WTC11 (cell line): ENCODE measurements around the gene ZNF445. TPM values are rescaled to one million over a fixed set of nuclear protein-coding genes. Genes with fewer than 3 reads are reported as not detected.

Experiments used
- ATAC-seq: fragments of 200-7000 bp; cut with Tn5 transposase; 2 replicates; pipeline ENCODE4 v1.10.0; 2021; ENCODE audit warnings: mild to moderate bottlenecking, moderate library complexity
- CTCF ChIA-PET: fragments of 300-600 bp; sonication (Branson Sonifier 250); formaldehyde crosslinking; loops from one replicate; lab custom pipeline; 2021; ENCODE audit warnings: antibody characterized with exemption; lab: Charles Lee
- POLR2A ChIA-PET: fragments of 350-600 bp; sonication (Branson Sonifier 250); formaldehyde crosslinking; loops from one replicate; lab custom pipeline; 2021; ENCODE audit warnings: antibody characterized with exemption; lab: Charles Lee
- DNase-seq: peaks from one replicate; pipeline ENCODE4 v3.0.0; 2021; ENCODE audit warnings: low spot score
- H3K27ac Mint-ChIP-seq: 2 replicates; pipeline ENCODE4 v1.8.0; 2021; ENCODE audit warnings: mixed read lengths
- H3K27me3 Mint-ChIP-seq: 2 replicates; pipeline ENCODE4 v1.8.0; 2021; ENCODE audit warnings: low read depth, mild to moderate bottlenecking, moderate library complexity, mixed read lengths
- H3K36me3 Mint-ChIP-seq: 2 replicates; pipeline ENCODE4 v1.8.0; 2021; ENCODE audit warnings: mixed read lengths
- H3K4me1 Mint-ChIP-seq: 2 replicates; pipeline ENCODE4 v1.8.0; 2022; ENCODE audit warnings: mixed read lengths
- H3K4me3 Mint-ChIP-seq: 2 replicates; pipeline ENCODE4 v1.8.0; 2021; ENCODE audit warnings: mild to moderate bottlenecking, moderate library complexity, mixed read lengths
- H3K9me3 Mint-ChIP-seq: 2 replicates; pipeline ENCODE4 v1.8.0; 2021; ENCODE audit warnings: mixed read lengths
- CREB1 ChIP-seq: sonication (generic); formaldehyde crosslinking; IDR thresholded peaks from 2 replicates; pipeline ENCODE4 v1.8.0; 2023; ENCODE audit warnings: mild to moderate bottlenecking, missing genetic modification reagents
- CREM ChIP-seq: sonication (generic); formaldehyde crosslinking; IDR thresholded peaks from 2 replicates; pipeline ENCODE4 v1.8.1; 2022; ENCODE audit warnings: mild to moderate bottlenecking, missing genetic modification reagents, moderate library complexity
- ELF4 ChIP-seq: sonication (generic); formaldehyde crosslinking; IDR thresholded peaks from 2 replicates; pipeline ENCODE4 v1.8.1; 2022; ENCODE audit warnings: low read depth, mild to moderate bottlenecking, moderate library complexity, missing genetic modification reagents
- EMX1 ChIP-seq: fragments of 250-450 bp; sonication (Bioruptor Pico); IDR thresholded peaks from 2 replicates; pipeline ENCODE4 v1.8.0; 2021; ENCODE audit warnings: mild to moderate bottlenecking
- ETV6 ChIP-seq: sonication (generic); formaldehyde crosslinking; IDR thresholded peaks from 2 replicates; pipeline ENCODE4 v1.8.1; 2022; ENCODE audit warnings: mild to moderate bottlenecking, missing genetic modification reagents
- GTF2I ChIP-seq: fragments of 250-450 bp; sonication (Bioruptor Pico); conservative IDR thresholded peaks from 2 replicates; pipeline ENCODE4 v1.4.0; 2021; ENCODE audit warnings: mild to moderate bottlenecking
- HMGA2 ChIP-seq: fragments of 250-450 bp; sonication (Bioruptor Pico); IDR thresholded peaks from 2 replicates; pipeline ENCODE4 v1.4.0; 2021; ENCODE audit warnings: mild to moderate bottlenecking, moderate library complexity
- JAZF1 ChIP-seq: fragments of 250-450 bp; sonication (Bioruptor Pico); IDR thresholded peaks from 2 replicates; pipeline ENCODE4 v1.9.0; 2021; ENCODE audit warnings: moderate library complexity, mild to moderate bottlenecking, inconsistent platforms
- JUN ChIP-seq: sonication (generic); formaldehyde crosslinking; IDR thresholded peaks from 2 replicates; pipeline ENCODE4 v1.8.0; 2023; ENCODE audit warnings: mild to moderate bottlenecking, missing genetic modification reagents
- KAT7 ChIP-seq: sonication (generic); formaldehyde crosslinking; IDR thresholded peaks from 2 replicates; pipeline ENCODE4 v1.8.1; 2023; ENCODE audit warnings: missing genetic modification reagents, mild to moderate bottlenecking, borderline replicate concordance
- NR2C2 ChIP-seq: sonication (generic); formaldehyde crosslinking; IDR thresholded peaks from 2 replicates; pipeline ENCODE4 v1.8.0; 2022; ENCODE audit warnings: mild to moderate bottlenecking, missing genetic modification reagents
- OVOL2 ChIP-seq: fragments of 250-450 bp; sonication (Bioruptor Pico); IDR thresholded peaks from 2 replicates; pipeline ENCODE4 v1.9.0; 2021; ENCODE audit warnings: mild to moderate bottlenecking, borderline replicate concordance
- RORB ChIP-seq: fragments of 250-450 bp; sonication (Bioruptor Pico); IDR thresholded peaks from 2 replicates; pipeline ENCODE4 v1.9.0; 2021; ENCODE audit warnings: mild to moderate bottlenecking
- SOX15 ChIP-seq: fragments of 250-450 bp; sonication (Bioruptor Pico); IDR thresholded peaks from 2 replicates; pipeline ENCODE4 v1.9.0; 2021; ENCODE audit warnings: mild to moderate bottlenecking
- SP1 ChIP-seq: sonication (generic); formaldehyde crosslinking; conservative IDR thresholded peaks from 2 replicates; pipeline ENCODE4 v1.8.1; 2022; ENCODE audit warnings: missing genetic modification reagents
- TCF7 ChIP-seq: sonication (generic); formaldehyde crosslinking; IDR thresholded peaks from 2 replicates; pipeline ENCODE4 v1.8.0; 2022; ENCODE audit warnings: mild to moderate bottlenecking, low read depth, missing genetic modification reagents, moderate library complexity
- ZNF121 ChIP-seq: sonication (generic); formaldehyde crosslinking; IDR thresholded peaks from 2 replicates; pipeline ENCODE4 v1.8.0; 2023; ENCODE audit warnings: missing genetic modification reagents
- ZNF138 ChIP-seq: sonication (generic); formaldehyde crosslinking; conservative IDR thresholded peaks from 2 replicates; pipeline ENCODE4 v1.8.1; 2022; ENCODE audit warnings: mild to moderate bottlenecking, moderate library complexity, missing genetic modification reagents
- ZNF263 ChIP-seq: sonication (generic); formaldehyde crosslinking; IDR thresholded peaks from 2 replicates; pipeline ENCODE4 v1.8.1; 2022; ENCODE audit warnings: low read depth, mild to moderate bottlenecking, moderate library complexity, missing genetic modification reagents
- ZNF396 ChIP-seq: fragments of 250-450 bp; sonication (Bioruptor Pico); IDR thresholded peaks from 2 replicates; pipeline ENCODE4 v1.8.0; 2021; ENCODE audit warnings: mild to moderate bottlenecking, moderate library complexity, borderline replicate concordance
- total RNA-seq: library from RNA; stranded (reverse); gene quantifications from 3 replicates; pipeline ENCODE4 v1.2.3, GENCODE V29; 2021
- TF ChIP-seq, protein P1 (sequence below): sonication (generic); formaldehyde crosslinking; IDR thresholded peaks from 2 replicates; pipeline ENCODE4 v1.8.1; 2022; ENCODE audit warnings: low read depth, missing genetic modification reagents, borderline replicate concordance
- TF ChIP-seq, protein P2 (sequence below): sonication (generic); formaldehyde crosslinking; conservative IDR thresholded peaks from 2 replicates; pipeline ENCODE4 v1.8.1; 2022; ENCODE audit warnings: mild to moderate bottlenecking, missing genetic modification reagents
- TF ChIP-seq, protein P3 (sequence below): sonication (generic); formaldehyde crosslinking; IDR thresholded peaks from 2 replicates; pipeline ENCODE4 v1.8.1; 2022; ENCODE audit warnings: low read depth, mild to moderate bottlenecking, moderate library complexity, missing genetic modification reagents, borderline replicate concordance
- TF ChIP-seq, protein P4 (sequence below): sonication (generic); formaldehyde crosslinking; IDR thresholded peaks from 2 replicates; pipeline ENCODE4 v1.8.0; 2022; ENCODE audit warnings: mild to moderate bottlenecking, missing genetic modification reagents
- TF ChIP-seq, protein P5 (sequence below): sonication (generic); formaldehyde crosslinking; IDR thresholded peaks from 2 replicates; pipeline ENCODE4 v1.8.0; 2022; ENCODE audit warnings: mild to moderate bottlenecking, missing genetic modification reagents
- TF ChIP-seq, protein P6 (sequence below): sonication (generic); formaldehyde crosslinking; IDR thresholded peaks from 2 replicates; pipeline ENCODE4 v1.8.1; 2023; ENCODE audit warnings: mild to moderate bottlenecking, missing genetic modification reagents, moderate library complexity
- TF ChIP-seq, protein P7 (sequence below): sonication (generic); formaldehyde crosslinking; IDR thresholded peaks from 2 replicates; pipeline ENCODE4 v1.8.1; 2022; ENCODE audit warnings: mild to moderate bottlenecking, missing genetic modification reagents, moderate library complexity, borderline replicate concordance

The ZNF445 gene
- total RNA-seq, 1 experiment from 2014 or later: 20.3 TPM

DNA sequence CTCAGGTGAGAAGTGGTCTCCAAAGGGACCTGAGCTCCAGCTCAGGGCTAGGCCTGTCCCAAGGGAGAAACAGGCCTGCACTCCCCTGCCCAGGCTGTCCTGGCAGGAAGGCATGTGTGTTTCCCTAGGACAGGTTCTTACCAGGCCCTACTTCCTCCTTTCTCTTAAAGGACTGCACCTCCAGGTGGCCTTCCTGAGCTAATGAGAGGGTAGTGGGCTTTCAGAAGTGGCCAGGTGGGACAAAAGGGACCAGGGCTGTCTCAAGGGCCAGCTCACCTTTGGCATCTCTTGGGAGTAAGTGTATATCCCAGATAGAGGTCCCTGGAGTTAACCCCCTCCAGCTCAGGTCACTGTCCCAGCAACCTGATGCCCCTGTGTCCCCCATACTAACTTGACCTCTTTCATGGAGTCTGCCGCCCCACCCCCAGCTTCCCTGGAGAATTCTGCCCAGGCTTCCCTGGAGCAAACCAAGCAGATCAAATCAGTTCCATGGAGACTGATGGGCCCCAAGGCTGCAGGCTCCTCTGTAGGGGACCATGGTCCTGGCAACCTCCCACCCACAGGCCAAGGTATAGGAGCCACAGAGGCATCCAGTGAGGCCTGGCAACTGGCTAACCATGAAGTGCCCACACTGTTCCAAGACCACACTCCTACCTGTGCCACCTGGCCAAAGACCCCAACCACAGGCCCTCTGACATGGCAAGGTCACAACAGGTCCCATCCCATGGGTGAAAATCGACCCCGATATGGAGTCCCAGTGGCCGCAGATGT lies 67.6 kb downstream of the ZNF445 start (continued):
- TF ChIP-seq, protein P1, sequence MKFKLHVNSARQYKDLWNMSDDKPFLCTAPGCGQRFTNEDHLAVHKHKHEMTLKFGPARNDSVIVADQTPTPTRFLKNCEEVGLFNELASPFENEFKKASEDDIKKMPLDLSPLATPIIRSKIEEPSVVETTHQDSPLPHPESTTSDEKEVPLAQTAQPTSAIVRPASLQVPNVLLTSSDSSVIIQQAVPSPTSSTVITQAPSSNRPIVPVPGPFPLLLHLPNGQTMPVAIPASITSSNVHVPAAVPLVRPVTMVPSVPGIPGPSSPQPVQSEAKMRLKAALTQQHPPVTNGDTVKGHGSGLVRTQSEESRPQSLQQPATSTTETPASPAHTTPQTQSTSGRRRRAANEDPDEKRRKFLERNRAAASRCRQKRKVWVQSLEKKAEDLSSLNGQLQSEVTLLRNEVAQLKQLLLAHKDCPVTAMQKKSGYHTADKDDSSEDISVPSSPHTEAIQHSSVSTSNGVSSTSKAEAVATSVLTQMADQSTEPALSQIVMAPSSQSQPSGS (CRISPR knock-in tag): no peak
- TF ChIP-seq KAT7 (CRISPR knock-in tag) (no peak), SOX15 (CRISPR knock-in tag) (no peak), EMX1 (CRISPR knock-in tag) (no peak), CREM (CRISPR knock-in tag) (no peak), GTF2I (CRISPR knock-in tag) (no peak), ETV6 (no peak), ZNF121 (CRISPR knock-in tag) (no peak)
- TF ChIP-seq, protein P2, sequence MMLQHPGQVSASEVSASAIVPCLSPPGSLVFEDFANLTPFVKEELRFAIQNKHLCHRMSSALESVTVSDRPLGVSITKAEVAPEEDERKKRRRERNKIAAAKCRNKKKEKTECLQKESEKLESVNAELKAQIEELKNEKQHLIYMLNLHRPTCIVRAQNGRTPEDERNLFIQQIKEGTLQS (CRISPR knock-in tag): no peak
- TF ChIP-seq, protein P3, sequence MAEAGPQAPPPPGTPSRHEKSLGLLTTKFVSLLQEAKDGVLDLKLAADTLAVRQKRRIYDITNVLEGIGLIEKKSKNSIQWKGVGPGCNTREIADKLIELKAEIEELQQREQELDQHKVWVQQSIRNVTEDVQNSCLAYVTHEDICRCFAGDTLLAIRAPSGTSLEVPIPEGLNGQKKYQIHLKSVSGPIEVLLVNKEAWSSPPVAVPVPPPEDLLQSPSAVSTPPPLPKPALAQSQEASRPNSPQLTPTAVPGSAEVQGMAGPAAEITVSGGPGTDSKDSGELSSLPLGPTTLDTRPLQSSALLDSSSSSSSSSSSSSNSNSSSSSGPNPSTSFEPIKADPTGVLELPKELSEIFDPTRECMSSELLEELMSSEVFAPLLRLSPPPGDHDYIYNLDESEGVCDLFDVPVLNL (CRISPR knock-in tag): no peak
- TF ChIP-seq, protein P4, sequence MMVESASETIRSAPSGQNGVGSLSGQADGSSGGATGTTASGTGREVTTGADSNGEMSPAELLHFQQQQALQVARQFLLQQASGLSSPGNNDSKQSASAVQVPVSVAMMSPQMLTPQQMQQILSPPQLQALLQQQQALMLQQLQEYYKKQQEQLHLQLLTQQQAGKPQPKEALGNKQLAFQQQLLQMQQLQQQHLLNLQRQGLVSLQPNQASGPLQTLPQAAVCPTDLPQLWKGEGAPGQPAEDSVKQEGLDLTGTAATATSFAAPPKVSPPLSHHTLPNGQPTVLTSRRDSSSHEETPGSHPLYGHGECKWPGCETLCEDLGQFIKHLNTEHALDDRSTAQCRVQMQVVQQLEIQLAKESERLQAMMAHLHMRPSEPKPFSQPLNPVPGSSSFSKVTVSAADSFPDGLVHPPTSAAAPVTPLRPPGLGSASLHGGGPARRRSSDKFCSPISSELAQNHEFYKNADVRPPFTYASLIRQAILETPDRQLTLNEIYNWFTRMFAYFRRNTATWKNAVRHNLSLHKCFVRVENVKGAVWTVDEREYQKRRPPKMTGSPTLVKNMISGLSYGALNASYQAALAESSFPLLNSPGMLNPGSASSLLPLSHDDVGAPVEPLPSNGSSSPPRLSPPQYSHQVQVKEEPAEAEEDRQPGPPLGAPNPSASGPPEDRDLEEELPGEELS (CRISPR knock-in tag): no peak

DNA sequence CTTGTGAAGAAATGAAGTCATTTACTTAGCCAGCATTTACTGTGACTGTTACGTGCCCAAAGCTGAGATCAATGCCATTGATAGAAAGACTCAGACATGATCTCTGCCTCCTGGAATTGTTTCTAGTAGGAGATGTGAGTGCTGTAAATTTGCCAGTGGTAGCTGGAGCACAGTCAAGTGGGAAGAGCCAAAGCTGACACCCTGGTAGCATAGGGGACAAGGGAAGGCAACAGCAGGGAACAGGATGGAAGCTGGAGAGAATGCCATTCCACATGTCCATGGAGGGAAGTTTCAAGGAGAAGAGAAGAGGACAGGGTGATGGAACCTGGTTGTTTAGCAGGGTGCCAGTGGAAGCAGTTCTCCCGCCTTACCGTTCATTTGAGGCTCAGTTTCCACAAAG lies 74.9 kb downstream of the ZNF445 start:
- H3K27ac Mint-ChIP-seq: no peak overlapping the region
- H3K9me3 Mint-ChIP-seq: no peaks in the 10 kb centered on the region
- TF ChIP-seq SP1 (CRISPR knock-in tag) (no peak), ZNF138 (CRISPR knock-in tag) (no peak), TCF7 (CRISPR knock-in tag) (no peak), JUN (no peak), OVOL2 (CRISPR knock-in tag) (no peak), ZNF263 (CRISPR knock-in tag) (no peak), RORB (CRISPR knock-in tag) (no peak), JAZF1 (CRISPR knock-in tag) (no peak), HMGA2 (CRISPR knock-in tag) (no peak), CREB1 (no peak), KAT7 (CRISPR knock-in tag) (no peak), ZNF396 (no peak), EMX1 (CRISPR knock-in tag) (no peak), ELF4 (CRISPR knock-in tag) (no peak), NR2C2 (CRISPR knock-in tag) (no peak)
- TF ChIP-seq, protein P5, sequence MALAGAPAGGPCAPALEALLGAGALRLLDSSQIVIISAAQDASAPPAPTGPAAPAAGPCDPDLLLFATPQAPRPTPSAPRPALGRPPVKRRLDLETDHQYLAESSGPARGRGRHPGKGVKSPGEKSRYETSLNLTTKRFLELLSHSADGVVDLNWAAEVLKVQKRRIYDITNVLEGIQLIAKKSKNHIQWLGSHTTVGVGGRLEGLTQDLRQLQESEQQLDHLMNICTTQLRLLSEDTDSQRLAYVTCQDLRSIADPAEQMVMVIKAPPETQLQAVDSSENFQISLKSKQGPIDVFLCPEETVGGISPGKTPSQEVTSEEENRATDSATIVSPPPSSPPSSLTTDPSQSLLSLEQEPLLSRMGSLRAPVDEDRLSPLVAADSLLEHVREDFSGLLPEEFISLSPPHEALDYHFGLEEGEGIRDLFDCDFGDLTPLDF (CRISPR knock-in tag): no peak
- TF ChIP-seq, protein P6, sequence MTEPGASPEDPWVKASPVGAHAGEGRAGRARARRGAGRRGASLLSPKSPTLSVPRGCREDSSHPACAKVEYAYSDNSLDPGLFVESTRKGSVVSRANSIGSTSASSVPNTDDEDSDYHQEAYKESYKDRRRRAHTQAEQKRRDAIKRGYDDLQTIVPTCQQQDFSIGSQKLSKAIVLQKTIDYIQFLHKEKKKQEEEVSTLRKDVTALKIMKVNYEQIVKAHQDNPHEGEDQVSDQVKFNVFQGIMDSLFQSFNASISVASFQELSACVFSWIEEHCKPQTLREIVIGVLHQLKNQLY: no peak
- TF ChIP-seq, protein P7, sequence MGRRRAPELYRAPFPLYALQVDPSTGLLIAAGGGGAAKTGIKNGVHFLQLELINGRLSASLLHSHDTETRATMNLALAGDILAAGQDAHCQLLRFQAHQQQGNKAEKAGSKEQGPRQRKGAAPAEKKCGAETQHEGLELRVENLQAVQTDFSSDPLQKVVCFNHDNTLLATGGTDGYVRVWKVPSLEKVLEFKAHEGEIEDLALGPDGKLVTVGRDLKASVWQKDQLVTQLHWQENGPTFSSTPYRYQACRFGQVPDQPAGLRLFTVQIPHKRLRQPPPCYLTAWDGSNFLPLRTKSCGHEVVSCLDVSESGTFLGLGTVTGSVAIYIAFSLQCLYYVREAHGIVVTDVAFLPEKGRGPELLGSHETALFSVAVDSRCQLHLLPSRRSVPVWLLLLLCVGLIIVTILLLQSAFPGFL (CRISPR knock-in tag): no peak
- no peaks in the 10 kb centered on the region for H3K27me3 Mint-ChIP-seq
- ATAC-seq (no peak), DNase-seq (no peak)
- H3K36me3 Mint-ChIP-seq: no peaks in the 10 kb centered on the region
- ChIA-PET CTCF (no interaction called here), POLR2A (no interaction called here)
- no peak overlapping the region for H3K4me3 Mint-ChIP-seq
- no peaks in the 10 kb centered on the region for H3K4me1 Mint-ChIP-seq
